Thyroid gland (tissue), 4 donors: ENCODE data around the gene WDR11.

Experiments
- POLR2A ChIP-seq, 2 donors: fragments of 450-650 bp; IDR thresholded peaks; one replicate each; pipeline ENCODE4 v1.6.1; 2017; ENCODE audit warnings: antibody characterized with exemption in 2 of 2, mild to moderate bottlenecking in 2 of 2, moderate library complexity in 1 of 2
- TF ChIP-seq, protein P1 (sequence below), 6 experiments: fragments of 200-600 bp in 3 of 6; fragments of 450-650 bp in 3 of 6; sonication (generic) in 3 of 6; IDR thresholded peaks; one replicate each; pipeline ENCODE4 v1.5.1; 2016 to 2019; ENCODE audit warnings: antibody characterized with exemption in 6 of 6, mild to moderate bottlenecking in 2 of 6, inconsistent platforms in 1 of 6, moderate library complexity in 1 of 6

DNA sequence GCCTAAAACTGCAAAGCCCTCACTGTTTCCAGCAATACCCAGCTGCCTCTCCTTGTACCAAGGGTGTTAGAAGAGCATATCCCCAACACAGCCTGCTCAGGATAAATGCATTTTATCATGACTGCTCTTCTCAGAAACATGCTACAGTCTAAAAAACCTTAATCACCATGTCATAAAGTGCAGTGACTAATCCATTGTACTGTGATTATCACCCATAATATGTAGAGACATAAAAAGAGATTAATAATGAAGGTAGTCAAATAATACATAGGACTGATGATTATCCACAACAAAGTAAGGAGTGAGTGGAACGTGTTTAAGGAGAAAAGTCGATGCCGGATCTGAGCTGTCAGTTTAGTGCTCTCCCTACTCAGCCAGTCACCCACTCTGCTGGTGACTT, 12.2 kb upstream of the WDR11 start:
- TF ChIP-seq, protein P1, sequence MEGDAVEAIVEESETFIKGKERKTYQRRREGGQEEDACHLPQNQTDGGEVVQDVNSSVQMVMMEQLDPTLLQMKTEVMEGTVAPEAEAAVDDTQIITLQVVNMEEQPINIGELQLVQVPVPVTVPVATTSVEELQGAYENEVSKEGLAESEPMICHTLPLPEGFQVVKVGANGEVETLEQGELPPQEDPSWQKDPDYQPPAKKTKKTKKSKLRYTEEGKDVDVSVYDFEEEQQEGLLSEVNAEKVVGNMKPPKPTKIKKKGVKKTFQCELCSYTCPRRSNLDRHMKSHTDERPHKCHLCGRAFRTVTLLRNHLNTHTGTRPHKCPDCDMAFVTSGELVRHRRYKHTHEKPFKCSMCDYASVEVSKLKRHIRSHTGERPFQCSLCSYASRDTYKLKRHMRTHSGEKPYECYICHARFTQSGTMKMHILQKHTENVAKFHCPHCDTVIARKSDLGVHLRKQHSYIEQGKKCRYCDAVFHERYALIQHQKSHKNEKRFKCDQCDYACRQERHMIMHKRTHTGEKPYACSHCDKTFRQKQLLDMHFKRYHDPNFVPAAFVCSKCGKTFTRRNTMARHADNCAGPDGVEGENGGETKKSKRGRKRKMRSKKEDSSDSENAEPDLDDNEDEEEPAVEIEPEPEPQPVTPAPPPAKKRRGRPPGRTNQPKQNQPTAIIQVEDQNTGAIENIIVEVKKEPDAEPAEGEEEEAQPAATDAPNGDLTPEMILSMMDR (IDR thresholded peaks at IDR 0.05), result no peak
- TF ChIP-seq POLR2A (IDR thresholded peaks at IDR 0.05), result no peak
